ENCODE results near the gene PRKCQ.

DNA sequence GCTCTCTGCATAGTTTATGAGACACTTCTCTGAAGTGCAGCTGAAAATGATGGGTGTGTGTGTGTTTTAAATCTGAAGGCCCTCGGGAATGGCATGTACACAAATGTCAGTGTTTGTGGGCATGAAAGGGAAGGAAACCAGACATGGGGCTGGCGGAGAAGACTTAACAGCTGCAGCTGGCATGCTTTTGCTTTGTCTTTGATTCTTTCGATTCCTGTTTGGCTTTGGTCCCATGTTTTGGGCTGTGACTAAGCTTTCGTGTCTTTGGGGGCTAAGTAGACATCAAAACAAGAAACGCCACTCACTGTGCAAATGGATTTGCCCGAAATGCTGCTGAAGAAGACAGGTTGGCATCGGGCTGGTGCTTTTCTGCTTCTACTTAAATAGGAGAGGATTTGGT, 198.0 kb downstream of the PRKCQ start:
- TF ChIP-seq RXRA (IDR thresholded peaks at IDR 0.05) (no peak), CTCF (IDR thresholded peaks at IDR 0.05; ENCODE audit: low read depth, low read length, missing input control) (no peak), YY1 (IDR thresholded peaks at IDR 0.05) (no peak), REST (IDR thresholded peaks at IDR 0.05) (no peak)

All from liver (tissue), 3 donors.